Measurements from ENCODE around the gene IL27RA.

- TF ChIP-seq, protein P1, sequence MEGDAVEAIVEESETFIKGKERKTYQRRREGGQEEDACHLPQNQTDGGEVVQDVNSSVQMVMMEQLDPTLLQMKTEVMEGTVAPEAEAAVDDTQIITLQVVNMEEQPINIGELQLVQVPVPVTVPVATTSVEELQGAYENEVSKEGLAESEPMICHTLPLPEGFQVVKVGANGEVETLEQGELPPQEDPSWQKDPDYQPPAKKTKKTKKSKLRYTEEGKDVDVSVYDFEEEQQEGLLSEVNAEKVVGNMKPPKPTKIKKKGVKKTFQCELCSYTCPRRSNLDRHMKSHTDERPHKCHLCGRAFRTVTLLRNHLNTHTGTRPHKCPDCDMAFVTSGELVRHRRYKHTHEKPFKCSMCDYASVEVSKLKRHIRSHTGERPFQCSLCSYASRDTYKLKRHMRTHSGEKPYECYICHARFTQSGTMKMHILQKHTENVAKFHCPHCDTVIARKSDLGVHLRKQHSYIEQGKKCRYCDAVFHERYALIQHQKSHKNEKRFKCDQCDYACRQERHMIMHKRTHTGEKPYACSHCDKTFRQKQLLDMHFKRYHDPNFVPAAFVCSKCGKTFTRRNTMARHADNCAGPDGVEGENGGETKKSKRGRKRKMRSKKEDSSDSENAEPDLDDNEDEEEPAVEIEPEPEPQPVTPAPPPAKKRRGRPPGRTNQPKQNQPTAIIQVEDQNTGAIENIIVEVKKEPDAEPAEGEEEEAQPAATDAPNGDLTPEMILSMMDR (IDR thresholded peaks at IDR 0.05) = no peak
- no peak for TF ChIP-seq EZH2 (IDR thresholded peaks at IDR 0.05; ENCODE audit: borderline replicate concordance, insufficient read depth, low read depth, low read length, poor library complexity, severe bottlenecking)
These were observed 37.8 kb upstream of the IL27RA start for GRCh38 chr19:13993590-13994300.
